GM12878 (cell line): ENCODE results near the gene SPRING1. TPM values are rescaled to one million over a fixed set of nuclear protein-coding genes. Genes with fewer than 3 reads are reported as not detected.

Experiments
- ATAC-seq: fragments of 200-7000 bp; cut with Tn5 transposase; 3 replicates; pipeline ENCODE4 v1.9.1; 2020; ENCODE audit warnings: mild to moderate bottlenecking, moderate library complexity
- BruUV-seq: library from RNA; stranded (reverse); fragments of 400-500 nt; replicated peaks from 2 replicates; lab custom pipeline; 2021; lab: Mats Ljungman, UMichigan
- CTCF ChIA-PET: fragments of 300-600 bp; sonication (Branson Sonifier 250); formaldehyde crosslinking; extraction: SDS; loops from one replicate; lab custom pipeline; 2021; ENCODE audit warnings: inconsistent platforms; lab: Yijun Ruan, JAX
- POLR2A ChIA-PET: fragments of 350-600 bp; formaldehyde crosslinking; extraction: SDS; loops from one replicate; lab custom pipeline; 2021; ENCODE audit warnings: inconsistent platforms; lab: Charles Lee
- RAD21 ChIA-PET: fragments of 300-600 bp; sonication (Branson Sonifier 250); formaldehyde crosslinking; loops from one replicate; lab custom pipeline; 2023; ENCODE audit warnings: antibody characterized with exemption; ENCODE audit not compliant: unreplicated experiment; lab: Charles Lee
- SMC1A ChIA-PET: fragments of 300-600 bp; sonication (Branson Sonifier 250); formaldehyde crosslinking; loops from one replicate; lab custom pipeline; 2023; ENCODE audit not compliant: unreplicated experiment, uncharacterized antibody; lab: Charles Lee
- DNase-seq: peaks from one replicate; pipeline ENCODE4 v3.0.0-alpha.2; 2011; ENCODE audit warnings: low read depth, low spot score
- FAIRE-seq: peaks from 3 replicates; lab custom pipeline; 2011; peaks lifted over from hg19 to GRCh38; lab: Jason Lieb, UNC
- H2AFZ ChIP-seq: 2 replicates; pipeline ENCODE4 v1.6.0; 2011; ENCODE audit warnings: low read depth, low read length, control low read depth; ENCODE audit not compliant: control insufficient read depth
- H3K27ac ChIP-seq: 2 replicates; pipeline ENCODE4 v1.5.1; 2011; ENCODE audit warnings: control low read depth; ENCODE audit not compliant: control insufficient read depth, insufficient read depth
- H3K27me3 ChIP-seq, 2 experiments: replicated peaks in 1 of 2; 2 replicates each; pipeline versions ENCODE4 v1.6.0 to v1.6.1; 2011; ENCODE audit warnings: low read length in 1 of 2; ENCODE audit not compliant: control insufficient read depth in 2 of 2, insufficient read depth in 2 of 2
- H3K36me3 ChIP-seq, 2 experiments: 2 replicates each; pipeline ENCODE4 v1.5.1; 2011; ENCODE audit warnings: low read length in 1 of 2; ENCODE audit not compliant: control insufficient read depth in 2 of 2, insufficient read depth in 2 of 2
- H3K4me1 ChIP-seq: 2 replicates; pipeline ENCODE4 v1.6.1; 2011; ENCODE audit warnings: mild to moderate bottlenecking, low read length, moderate library complexity, mixed read lengths; ENCODE audit not compliant: control insufficient read depth, insufficient read depth
- H3K4me2 ChIP-seq: 2 replicates; pipeline ENCODE4 v1.6.0; 2011; ENCODE audit warnings: control low read depth; ENCODE audit not compliant: control insufficient read depth, insufficient read depth
- H3K4me3 ChIP-seq: fragments of 200-600 bp; sonication (generic); 2 replicates; pipeline ENCODE4 v1.5.1; 2016
- H3K79me2 ChIP-seq: 2 replicates; pipeline ENCODE4 v1.6.0; 2011; ENCODE audit warnings: low read length; ENCODE audit not compliant: control insufficient read depth, insufficient read depth
- H3K9ac ChIP-seq: 2 replicates; pipeline ENCODE4 v1.8.0; 2011; ENCODE audit warnings: low read length, control low read depth, mixed read lengths; ENCODE audit not compliant: control insufficient read depth, insufficient read depth
- H3K9me3 ChIP-seq: replicated peaks from 3 replicates; pipeline ENCODE4 v1.5.1; 2011; ENCODE audit warnings: mild to moderate bottlenecking, low read length; ENCODE audit not compliant: control insufficient read depth, insufficient read depth
- H4K20me1 ChIP-seq: 2 replicates; pipeline ENCODE4 v1.6.0; 2011; ENCODE audit not compliant: control insufficient read depth, insufficient read depth
- BHLHE40 ChIP-seq, 2 experiments: fragments of 450-650 bp in 1 of 2; IDR thresholded peaks; 2 replicates each; pipeline ENCODE4 v1.6.1; 2011 to 2017; ENCODE audit warnings: low read depth in 2 of 2, borderline replicate concordance in 1 of 2, improper control_type of control experiment in 1 of 2, low read length in 1 of 2, mild to moderate bottlenecking in 1 of 2
- PAX5 ChIP-seq: IDR thresholded peaks from 2 replicates; pipeline ENCODE4 v1.6.1; 2011; ENCODE audit warnings: low read depth, low read length, borderline replicate concordance
- RUNX3 ChIP-seq: IDR thresholded peaks from 2 replicates; pipeline ENCODE4 v1.6.1; 2012; ENCODE audit warnings: low read length, inconsistent platforms
- WGBS: methylation state at CpG from one replicate; pipeline ENCODE4 v1.1.6; 2016; ENCODE audit warnings: low lambda C conversion rate; ENCODE audit not compliant: insufficient replicate concordance, insufficient coverage; ENCODE audit errors: missing lambda C conversion rate; 5-methylcytosine and 5-hydroxymethylcytosine counted together
- in situ Hi-C: fragments of 300-500 bp; cut with MboI; formaldehyde crosslinking; loops from 9 replicates; pipeline ENCODE4 v1.14.3; 2018; ENCODE audit warnings: mixed read lengths
- intact Hi-C: fragments of 100-400 bp; cut with micrococcal nuclease; formaldehyde crosslinking; loops from one replicate; pipeline ENCODE4 v1.14.2; 2022; ENCODE audit not compliant: unreplicated experiment
- polyA plus RNA-seq, 11 experiments: library from polyadenylated mRNA; depleted of rRNA in 4 of 11; unstranded in 6 of 11; stranded (reverse) in 5 of 11; fragments of >200 nt; fragmentation: Nextera tagmentation in 4 of 11; fragmentation: Illumina TruSeq in 1 of 11; extraction: Ambion mirVana in 4 of 11; extraction: Trizol in 1 of 11; gene quantifications; 1 replicate in 1 of 11; 2 replicates in 10 of 11; pipeline versions ENCODE4 v1.2.1 to v1.2.3, GENCODE V29; 2011 to 2016; ENCODE audit warnings: inconsistent platforms in 2 of 11, missing spikeins in 2 of 11, low read depth in 1 of 11
- total RNA-seq, 4 experiments: library from RNA; depleted of rRNA in 3 of 4; stranded (reverse); fragments of >200 nt in 3 of 4; fragmentation: Illumina TruSeq in 1 of 4; extraction: Trizol in 1 of 4; gene quantifications; 2 replicates each; pipeline versions ENCODE4 v1.2.1 to v1.2.3, GENCODE V29; 2013 to 2021
- TF ChIP-seq, protein P1 (sequence below): fragments of 450-650 bp; IDR thresholded peaks from 2 replicates; pipeline ENCODE4 v1.6.1; 2016; ENCODE audit warnings: mild to moderate bottlenecking, moderate library complexity, borderline replicate concordance

The SPRING1 gene
- total and polyA plus RNA-seq, 10 of the 15 experiments (the other 5 are each of a cell fraction or from before 2014, with no cell fraction given): 2.5 to 25.7 (median 14.3) TPM

DNA sequence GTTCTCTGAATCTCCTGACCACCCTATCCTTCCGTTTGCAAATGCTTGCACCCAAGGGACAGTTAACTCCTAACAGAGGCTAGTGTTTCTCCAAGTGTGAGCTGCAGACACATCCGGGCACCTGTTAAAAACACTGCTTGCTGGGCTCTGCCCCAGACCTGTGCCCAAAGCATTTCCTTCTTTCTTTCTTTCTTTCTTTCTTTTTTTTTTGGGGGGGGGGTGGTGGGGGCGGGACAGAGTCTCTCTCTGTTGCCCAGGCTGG, 42.5 kb downstream of the SPRING1 start (continued):
- TF ChIP-seq, protein P1, sequence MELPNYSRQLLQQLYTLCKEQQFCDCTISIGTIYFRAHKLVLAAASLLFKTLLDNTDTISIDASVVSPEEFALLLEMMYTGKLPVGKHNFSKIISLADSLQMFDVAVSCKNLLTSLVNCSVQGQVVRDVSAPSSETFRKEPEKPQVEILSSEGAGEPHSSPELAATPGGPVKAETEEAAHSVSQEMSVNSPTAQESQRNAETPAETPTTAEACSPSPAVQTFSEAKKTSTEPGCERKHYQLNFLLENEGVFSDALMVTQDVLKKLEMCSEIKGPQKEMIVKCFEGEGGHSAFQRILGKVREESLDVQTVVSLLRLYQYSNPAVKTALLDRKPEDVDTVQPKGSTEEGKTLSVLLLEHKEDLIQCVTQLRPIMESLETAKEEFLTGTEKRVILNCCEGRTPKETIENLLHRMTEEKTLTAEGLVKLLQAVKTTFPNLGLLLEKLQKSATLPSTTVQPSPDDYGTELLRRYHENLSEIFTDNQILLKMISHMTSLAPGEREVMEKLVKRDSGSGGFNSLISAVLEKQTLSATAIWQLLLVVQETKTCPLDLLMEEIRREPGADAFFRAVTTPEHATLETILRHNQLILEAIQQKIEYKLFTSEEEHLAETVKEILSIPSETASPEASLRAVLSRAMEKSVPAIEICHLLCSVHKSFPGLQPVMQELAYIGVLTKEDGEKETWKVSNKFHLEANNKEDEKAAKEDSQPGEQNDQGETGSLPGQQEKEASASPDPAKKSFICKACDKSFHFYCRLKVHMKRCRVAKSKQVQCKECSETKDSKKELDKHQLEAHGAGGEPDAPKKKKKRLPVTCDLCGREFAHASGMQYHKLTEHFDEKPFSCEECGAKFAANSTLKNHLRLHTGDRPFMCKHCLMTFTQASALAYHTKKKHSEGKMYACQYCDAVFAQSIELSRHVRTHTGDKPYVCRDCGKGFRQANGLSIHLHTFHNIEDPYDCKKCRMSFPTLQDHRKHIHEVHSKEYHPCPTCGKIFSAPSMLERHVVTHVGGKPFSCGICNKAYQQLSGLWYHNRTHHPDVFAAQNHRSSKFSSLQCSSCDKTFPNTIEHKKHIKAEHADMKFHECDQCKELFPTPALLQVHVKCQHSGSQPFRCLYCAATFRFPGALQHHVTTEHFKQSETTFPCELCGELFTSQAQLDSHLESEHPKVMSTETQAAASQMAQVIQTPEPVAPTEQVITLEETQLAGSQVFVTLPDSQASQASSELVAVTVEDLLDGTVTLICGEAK: no peak

DNA sequence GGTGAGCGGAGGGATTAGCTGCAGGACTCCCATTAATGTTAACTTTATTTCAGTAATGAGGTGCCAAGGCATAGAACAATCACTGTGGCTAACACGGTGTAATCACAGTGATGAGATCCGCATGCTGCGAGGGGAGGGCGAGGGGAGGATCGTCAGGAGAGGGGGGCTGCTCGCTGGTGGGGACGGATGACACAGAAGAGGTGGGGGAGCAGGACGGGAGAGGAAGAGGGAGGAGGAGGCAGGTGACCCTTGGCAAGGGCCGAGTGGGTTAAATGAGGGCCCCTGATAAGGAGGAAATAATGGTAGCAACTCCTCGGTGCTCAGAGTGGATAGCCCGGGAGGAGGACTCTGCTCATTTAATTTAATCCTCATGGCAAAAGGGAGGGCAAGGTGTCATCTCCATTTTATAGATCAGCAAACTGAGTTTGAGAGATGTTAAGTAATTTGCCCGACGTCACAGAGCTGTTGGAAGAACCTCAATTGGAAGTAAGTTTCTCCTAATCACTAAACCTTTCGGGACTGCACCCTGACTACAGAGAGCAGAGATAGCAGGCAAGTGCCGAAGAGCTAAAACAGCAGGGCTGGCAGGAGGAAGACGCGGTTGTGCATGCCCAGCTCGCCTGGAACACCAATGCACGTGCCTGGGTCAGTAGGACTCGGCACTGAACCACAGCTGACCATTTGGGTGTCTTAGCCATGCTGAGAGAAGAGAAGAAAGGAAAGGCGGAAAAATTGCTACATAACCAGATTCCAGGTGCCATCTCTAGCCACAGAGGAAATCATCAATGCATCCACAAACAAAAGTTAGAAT, 43.0 kb downstream of the SPRING1 start:
- no peaks in the 10 kb centered on the region for H4K20me1 ChIP-seq
- FAIRE-seq: no peak
- ChIA-PET RAD21 (no interaction called here), CTCF (interaction anchor here (0.6 kb wide), 1 partner anchor 423 kb away, joined by 3 read pairs; no protein-coding TSS in a partner anchor), SMC1A (no interaction called here), POLR2A (no interaction called here)
- no peaks in the 10 kb centered on the region for H3K9me3 ChIP-seq
- no peak overlapping the region for H2AFZ ChIP-seq
- ATAC-seq: peak; percentile 11; the same call in 1 of the 3 replicates
- H3K79me2 ChIP-seq: no peaks in the 10 kb centered on the region
- BruUV-seq: no TSS peak
- in situ Hi-C loops (no loop called here), intact Hi-C loops (loop anchor here (5.0 kb wide), 5 partner anchors 73 to 553 kb away; partner anchors contain the start of gene MED13L)
- 13% methylated on average over 21 of the region's 22 CpGs for WGBS
- no peak for DNase-seq
- H3K36me3 ChIP-seq: no peaks in the 10 kb centered on the region
- H3K4me3 ChIP-seq: no peak overlapping the region
- H3K27ac ChIP-seq: no peak overlapping the region
- no peak for TF ChIP-seq PAX5
- TF ChIP-seq RUNX3: 0 out of 2 replicates have a peak, but pooled peaks have one; percentile 29
- peak in 1 of 2 experiments; percentile 45; a peak in 1 of 4 replicates for TF ChIP-seq BHLHE40 (IDR thresholded peaks at IDR 0.05; ENCODE audit: borderline replicate concordance in 1 of 2, low read depth in 2 of 2, low read length in 1 of 2)
- no peak overlapping the region for H3K4me2 ChIP-seq
- H3K9ac ChIP-seq: no peak overlapping the region
- H3K27me3 ChIP-seq: peaks cover 6 to 16% of the 10 kb centered on the region in 2 experiments; a peak in 3 of 4 replicates
- H3K4me1 ChIP-seq: peaks cover 13% of the 10 kb centered on the region
